Measurements from ENCODE around the gene PPIL6.

The PPIL6 gene

GRCh38 chr6:109434456-109434855 lies 6.0 kb downstream of the PPIL6 start:
- TF ChIP-seq, protein P1, sequence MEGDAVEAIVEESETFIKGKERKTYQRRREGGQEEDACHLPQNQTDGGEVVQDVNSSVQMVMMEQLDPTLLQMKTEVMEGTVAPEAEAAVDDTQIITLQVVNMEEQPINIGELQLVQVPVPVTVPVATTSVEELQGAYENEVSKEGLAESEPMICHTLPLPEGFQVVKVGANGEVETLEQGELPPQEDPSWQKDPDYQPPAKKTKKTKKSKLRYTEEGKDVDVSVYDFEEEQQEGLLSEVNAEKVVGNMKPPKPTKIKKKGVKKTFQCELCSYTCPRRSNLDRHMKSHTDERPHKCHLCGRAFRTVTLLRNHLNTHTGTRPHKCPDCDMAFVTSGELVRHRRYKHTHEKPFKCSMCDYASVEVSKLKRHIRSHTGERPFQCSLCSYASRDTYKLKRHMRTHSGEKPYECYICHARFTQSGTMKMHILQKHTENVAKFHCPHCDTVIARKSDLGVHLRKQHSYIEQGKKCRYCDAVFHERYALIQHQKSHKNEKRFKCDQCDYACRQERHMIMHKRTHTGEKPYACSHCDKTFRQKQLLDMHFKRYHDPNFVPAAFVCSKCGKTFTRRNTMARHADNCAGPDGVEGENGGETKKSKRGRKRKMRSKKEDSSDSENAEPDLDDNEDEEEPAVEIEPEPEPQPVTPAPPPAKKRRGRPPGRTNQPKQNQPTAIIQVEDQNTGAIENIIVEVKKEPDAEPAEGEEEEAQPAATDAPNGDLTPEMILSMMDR (IDR thresholded peaks at IDR 0.05; ENCODE audit: extremely low read depth, insufficient read depth, missing control alignments) = no peak
- in situ Hi-C loops (cut with MboI; ENCODE audit: low pct_unique_long_range_greater_than_20kb, low sequenced_read_pairs, unreplicated experiment) = no loop called here
- no peak for DNase-seq (ENCODE audit: low spot score)

- in situ Hi-C loops (cut with MboI; ENCODE audit: low pct_unique_long_range_greater_than_20kb, low sequenced_read_pairs, unreplicated experiment) = no loop called here
- TF ChIP-seq, protein P1 (IDR thresholded peaks at IDR 0.05; ENCODE audit: extremely low read depth, insufficient read depth, missing control alignments) = no peak
- no peak for DNase-seq (ENCODE audit: low spot score)
These were observed 10.9 kb downstream of the PPIL6 start for GRCh38 chr6:109429496-109429895.

DNA sequence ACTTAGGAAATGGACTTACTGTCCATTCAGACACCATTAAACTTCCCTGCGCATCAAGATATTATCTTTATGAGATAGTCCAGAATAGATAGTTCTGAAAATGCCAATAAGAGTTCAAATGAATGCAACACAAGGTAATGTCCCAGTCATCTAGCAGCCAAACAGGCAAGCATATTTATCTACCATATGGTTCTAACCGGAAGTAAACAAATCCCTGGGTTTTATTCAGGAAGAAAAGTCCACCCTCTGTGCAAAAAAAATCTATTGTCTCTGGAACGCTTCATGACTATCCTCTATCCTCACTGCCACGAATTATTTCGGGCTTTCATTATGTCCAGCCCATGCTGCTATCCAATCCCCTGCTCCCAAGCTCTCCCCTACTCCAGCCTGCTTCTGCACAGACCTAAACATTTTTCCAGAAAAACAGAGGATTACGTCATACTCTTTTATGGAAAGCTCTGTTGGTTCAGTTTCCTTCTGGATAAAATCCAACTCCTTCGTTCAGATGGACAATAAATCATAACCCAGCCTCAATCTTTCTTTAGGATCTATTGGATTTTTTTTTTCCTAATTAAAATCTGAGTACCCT lies 11.4 kb downstream of the PPIL6 start:
- in situ Hi-C loops (cut with MboI; ENCODE audit: low pct_unique_long_range_greater_than_20kb, low sequenced_read_pairs, unreplicated experiment) = no loop called here
- TF ChIP-seq, protein P1 (IDR thresholded peaks at IDR 0.05; ENCODE audit: extremely low read depth, insufficient read depth, missing control alignments) = no peak
- DNase-seq (ENCODE audit: low spot score) = no peak

DNA sequence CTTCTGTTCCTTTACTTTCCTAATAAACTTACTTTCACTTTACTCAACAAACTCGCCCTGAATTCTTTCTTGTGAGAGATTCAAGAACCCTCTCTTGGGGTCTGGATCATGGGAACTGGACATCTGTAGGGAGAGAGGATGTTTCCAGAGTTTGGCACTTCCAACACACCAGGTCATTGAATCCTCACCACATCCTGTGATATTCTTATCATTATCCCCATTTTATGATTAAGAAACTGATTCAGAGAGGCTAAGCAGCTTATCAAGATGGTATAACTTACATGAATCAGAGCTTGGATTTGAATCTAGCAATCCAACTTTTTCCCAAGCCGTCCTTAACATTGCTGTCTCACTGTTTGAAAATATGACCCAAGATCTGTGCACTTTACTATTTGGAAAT lies 15.5 kb downstream of the PPIL6 start:
- no peak for DNase-seq (ENCODE audit: low spot score)
- TF ChIP-seq, protein P1 (IDR thresholded peaks at IDR 0.05; ENCODE audit: extremely low read depth, insufficient read depth, missing control alignments) = no peak
- in situ Hi-C loops (cut with MboI; ENCODE audit: low pct_unique_long_range_greater_than_20kb, low sequenced_read_pairs, unreplicated experiment) = no loop called here

DNA sequence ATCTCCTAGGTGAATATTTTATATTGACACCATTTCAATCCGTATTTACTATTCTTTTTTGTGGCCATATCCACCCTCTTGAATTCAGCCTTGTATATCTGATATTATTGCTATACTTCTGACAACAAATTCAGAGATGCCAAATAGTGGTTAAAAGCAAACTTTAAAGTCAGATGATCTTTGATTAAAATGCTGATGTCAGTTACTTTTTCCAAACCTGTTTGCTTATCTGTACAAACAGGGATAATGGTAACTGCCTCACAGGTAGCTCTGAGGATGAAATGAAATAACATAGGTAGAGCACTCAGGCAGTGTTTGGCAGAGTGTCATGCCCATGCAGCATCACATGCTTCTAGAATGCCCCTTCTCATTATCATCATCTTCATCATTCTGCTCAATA lies 19.2 kb downstream of the PPIL6 start:
- in situ Hi-C loops (cut with MboI; ENCODE audit: low pct_unique_long_range_greater_than_20kb, low sequenced_read_pairs, unreplicated experiment) = no loop called here
- no peak for DNase-seq (ENCODE audit: low spot score)
- TF ChIP-seq, protein P1 (IDR thresholded peaks at IDR 0.05; ENCODE audit: extremely low read depth, insufficient read depth, missing control alignments) = no peak

DNA sequence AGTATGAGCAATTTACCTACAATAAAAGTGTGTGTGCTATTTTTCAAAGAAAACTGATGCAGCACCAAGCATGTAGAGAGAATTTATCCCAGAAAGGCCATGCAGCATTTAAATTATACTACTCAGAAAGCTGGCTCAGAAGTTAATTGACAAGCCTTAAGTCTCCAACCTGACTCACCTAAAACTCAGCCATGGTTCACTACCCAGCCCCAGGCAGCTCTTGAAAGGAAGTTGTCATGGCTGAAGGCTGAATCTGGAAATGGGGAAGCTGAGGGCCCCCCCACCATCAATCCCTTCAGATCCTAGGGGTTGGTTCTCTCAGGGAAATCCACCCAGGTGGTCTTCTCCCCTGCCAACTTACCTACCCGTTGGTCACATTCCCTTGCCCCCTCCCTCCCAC lies 19.7 kb downstream of the PPIL6 start:
- DNase-seq (ENCODE audit: low spot score) = no peak
- in situ Hi-C loops (cut with MboI; ENCODE audit: low pct_unique_long_range_greater_than_20kb, low sequenced_read_pairs, unreplicated experiment) = no loop called here

More for the DNA sequence above, 19.7 kb downstream of the PPIL6 start:
- TF ChIP-seq, protein P1 (IDR thresholded peaks at IDR 0.05; ENCODE audit: extremely low read depth, insufficient read depth, missing control alignments) = no peak
